ENCODE data around the gene TSG101.

The TSG101 gene

DNA sequence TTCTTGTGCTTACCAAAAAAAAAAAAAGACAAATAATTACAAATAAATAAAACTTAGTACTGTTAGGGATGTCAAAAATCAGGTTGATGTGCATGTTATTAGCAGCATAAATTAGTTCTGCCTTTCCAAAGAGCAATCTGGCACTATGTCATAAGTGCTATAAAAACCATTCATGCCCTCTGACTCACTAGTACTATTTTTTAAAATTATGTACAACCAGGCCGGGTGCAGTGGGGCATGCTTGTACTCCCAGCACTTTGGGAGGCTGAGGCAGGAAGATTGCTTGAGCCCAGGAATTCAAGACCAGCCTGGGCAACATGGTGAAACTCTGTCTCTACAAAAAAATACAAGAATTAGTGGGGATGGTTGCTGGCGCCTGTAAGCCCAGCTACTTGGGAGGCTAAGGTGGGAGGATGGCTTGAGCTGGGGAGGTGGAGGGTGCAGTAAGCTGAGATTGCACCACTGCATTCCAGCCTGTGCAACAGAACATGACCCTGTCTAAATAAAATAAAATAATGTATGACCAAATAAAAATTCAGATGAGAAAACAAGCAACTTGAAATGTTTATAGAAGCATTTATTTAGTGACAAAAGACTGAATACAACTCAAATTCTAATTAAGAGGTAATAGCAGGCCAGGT, 36.5 kb upstream of the TSG101 start:
- Histone ChIP-seq H3K9me3 (no peaks in the 10 kb centered on the region), H3K4me3 (no peak overlapping the region), H3K27me3 (no peaks in the 10 kb centered on the region), H3K36me3 (peaks cover 55 to 88% (median 67%) of the 10 kb centered on the region in 3 donors), H3K4me1 (no peaks in the 10 kb centered on the region), H3K27ac (no peak overlapping the region)
- TF ChIP-seq CTCF (IDR thresholded peaks at IDR 0.05) = no peak
- intact Hi-C loops (cut with DNase I; ENCODE audit: low total_unique reads) = loop anchor here (10.0 kb wide), 1 partner anchor 68 kb away; no protein-coding TSS in a partner anchor
- DNase-seq = no peak

DNA sequence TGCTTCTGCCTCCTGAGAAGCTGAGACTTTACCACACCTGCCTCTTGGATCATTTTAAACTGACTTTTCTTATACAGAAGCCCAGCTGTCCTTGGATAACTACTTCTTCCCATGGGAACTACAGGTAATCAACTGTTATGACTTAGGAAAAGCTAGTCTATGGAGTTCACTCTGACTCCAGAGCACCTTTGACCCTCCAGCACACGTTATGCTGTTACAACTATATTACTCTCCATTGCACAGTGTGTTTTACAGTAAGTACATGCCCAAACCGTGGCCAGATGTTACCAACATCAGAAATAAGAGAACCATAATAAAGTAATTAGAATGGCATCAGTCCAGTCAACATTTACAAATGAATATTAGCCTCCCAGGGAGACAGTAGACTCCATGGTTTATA, 21.3 kb upstream of the TSG101 start:
- Histone ChIP-seq H3K27me3 (no peaks in the 10 kb centered on the region), H3K36me3 (peaks cover 47 to 82% (median 52%) of the 10 kb centered on the region in 3 donors), H3K9me3 (no peaks in the 10 kb centered on the region), H3K4me3 (no peak overlapping the region), H3K27ac (no peak overlapping the region), H3K4me1 (no peaks in the 10 kb centered on the region)
- no peak for TF ChIP-seq CTCF (IDR thresholded peaks at IDR 0.05)
- no peak for DNase-seq
- intact Hi-C loops (cut with DNase I; ENCODE audit: low total_unique reads) = no loop called here

DNA sequence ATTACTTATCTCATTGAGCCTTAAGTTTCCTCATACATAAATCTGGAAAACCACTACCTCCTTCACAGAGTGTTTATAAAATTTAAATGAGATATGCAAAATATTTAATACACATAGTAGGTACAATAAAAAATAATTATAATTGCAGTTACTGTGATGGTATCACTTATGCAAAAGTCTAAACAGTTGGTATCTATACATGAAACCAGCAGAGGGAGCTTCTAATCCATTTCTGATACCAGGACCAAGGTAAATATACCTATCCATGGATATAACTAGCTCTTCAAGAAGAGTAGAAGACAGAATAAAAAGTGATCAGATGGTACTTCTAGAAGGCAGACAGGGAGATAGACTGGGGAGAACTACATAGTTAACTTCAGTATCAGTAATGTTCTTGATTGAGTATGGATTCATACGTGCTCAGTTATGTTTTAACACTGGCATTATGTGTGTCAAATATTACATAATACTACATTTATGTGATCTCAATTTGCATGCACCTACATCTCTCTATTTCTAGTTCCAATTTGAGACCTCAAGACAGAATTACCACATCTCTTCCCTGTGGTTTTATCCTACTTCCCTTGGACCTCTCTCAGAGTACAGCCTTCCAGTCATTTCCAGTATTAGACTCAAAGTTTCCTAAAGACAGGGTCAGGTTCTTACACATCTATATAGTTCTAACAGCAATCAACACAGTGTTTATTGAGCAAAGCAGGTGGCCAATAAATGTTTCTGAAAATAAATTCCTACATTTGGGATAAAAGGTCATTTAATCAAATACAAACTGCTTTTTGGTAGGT, 13.7 kb upstream of the TSG101 start:
- intact Hi-C loops (cut with DNase I; ENCODE audit: low total_unique reads) = no loop called here
- TF ChIP-seq CTCF (IDR thresholded peaks at IDR 0.05) = no peak
- H3K4me3 ChIP-seq = no peak overlapping the region
- H3K27ac ChIP-seq = no peak overlapping the region
- no peaks in the 10 kb centered on the region for H3K9me3 ChIP-seq
- no peaks in the 10 kb centered on the region for H3K27me3 ChIP-seq
- H3K36me3 ChIP-seq = peaks cover 42 to 66% (median 49%) of the 10 kb centered on the region in 3 donors
- no peaks in the 10 kb centered on the region for H3K4me1 ChIP-seq
- no peak for DNase-seq

DNA sequence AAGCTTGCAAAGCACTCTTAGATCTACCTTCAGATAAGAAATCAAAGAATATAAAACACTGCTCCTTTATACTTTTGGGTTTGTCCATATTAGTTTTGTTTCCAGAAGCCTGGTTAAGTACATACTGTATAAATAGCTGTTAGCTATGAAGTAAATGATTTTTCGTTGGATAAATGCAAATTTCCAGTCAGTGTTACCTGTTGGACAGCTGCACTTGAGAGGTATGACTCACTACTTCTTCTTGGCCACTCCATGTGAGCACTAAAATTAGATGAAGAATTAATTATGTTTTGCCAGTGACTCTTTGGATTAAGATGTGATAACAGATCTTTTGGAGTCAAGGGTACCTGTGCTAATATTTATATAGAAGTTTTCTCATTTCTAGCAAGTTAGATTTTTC, 9.5 kb upstream of the TSG101 start:
- no peaks in the 10 kb centered on the region for H3K9me3 ChIP-seq
- H3K36me3 ChIP-seq = peaks cover 17 to 46% (median 32%) of the 10 kb centered on the region in 3 donors
- no peak overlapping the region for H3K4me3 ChIP-seq
- H3K27me3 ChIP-seq = no peaks in the 10 kb centered on the region
- no peak for DNase-seq
- no peak overlapping the region for H3K27ac ChIP-seq
- TF ChIP-seq CTCF (IDR thresholded peaks at IDR 0.05) = no peak
- no peaks in the 10 kb centered on the region for H3K4me1 ChIP-seq
- intact Hi-C loops (cut with DNase I; ENCODE audit: low total_unique reads) = no loop called here

- TF ChIP-seq CTCF (IDR thresholded peaks at IDR 0.05) = no peak
- intact Hi-C loops (cut with DNase I; ENCODE audit: low total_unique reads) = no loop called here
- H3K4me3 ChIP-seq = no peak overlapping the region
- no peaks in the 10 kb centered on the region for H3K27me3 ChIP-seq
- H3K9me3 ChIP-seq = no peaks in the 10 kb centered on the region
- no peak overlapping the region for H3K27ac ChIP-seq
- H3K4me1 ChIP-seq = no peaks in the 10 kb centered on the region
- DNase-seq = no peak
- peaks cover 16 to 45% (median 32%) of the 10 kb centered on the region in 3 donors for H3K36me3 ChIP-seq
These were observed 7.5 kb upstream of the TSG101 start for GRCh38 chr11:18534245-18534644.

Measured in tibial artery (tissue), 4 donors.